HepG2 (cell line): ENCODE measurements around the gene BAHCC1.

Experiments
- CEBPZ ChIP-seq: IDR thresholded peaks from 2 replicates; pipeline ENCODE4 v1.6.1; 2012; ENCODE audit warnings: low read length, improper control_type of control experiment
- ELF1 ChIP-seq: sonication (generic); formaldehyde crosslinking; IDR thresholded peaks from 2 replicates; pipeline ENCODE4 v1.4.0; 2020; ENCODE audit warnings: missing genetic modification reagents
- FOSL2 ChIP-seq: sonication (generic); formaldehyde crosslinking; IDR thresholded peaks from 2 replicates; pipeline ENCODE4 v1.4.0; 2020; ENCODE audit warnings: missing genetic modification reagents
- FOXM1 ChIP-seq: sonication (generic); formaldehyde crosslinking; IDR thresholded peaks from 2 replicates; pipeline ENCODE4 v1.5.0; 2020; ENCODE audit warnings: missing genetic modification reagents
- HOXA7 ChIP-seq: sonication (generic); formaldehyde crosslinking; IDR thresholded peaks from 2 replicates; pipeline ENCODE4 v1.8.1; 2022; ENCODE audit warnings: mild to moderate bottlenecking, missing genetic modification reagents, moderate library complexity
- RFX5 ChIP-seq: IDR thresholded peaks from 2 replicates; pipeline ENCODE4 v1.6.1; 2011; ENCODE audit warnings: low read depth, low read length, improper control_type of control experiment
- TARDBP ChIP-seq: sonication (generic); formaldehyde crosslinking; IDR thresholded peaks from 2 replicates; pipeline ENCODE4 v1.8.0; 2022; ENCODE audit warnings: mild to moderate bottlenecking, missing genetic modification reagents
- ZBTB3 ChIP-seq: sonication (generic); formaldehyde crosslinking; IDR thresholded peaks from 2 replicates; pipeline ENCODE4 v1.4.0; 2020; ENCODE audit warnings: low read depth, mild to moderate bottlenecking, moderate library complexity, missing genetic modification reagents, borderline replicate concordance
- ZBTB4 ChIP-seq: sonication (generic); formaldehyde crosslinking; IDR thresholded peaks from 2 replicates; pipeline ENCODE4 v1.4.0; 2020; ENCODE audit warnings: missing genetic modification reagents, mild to moderate bottlenecking, borderline replicate concordance
- ZNF629 ChIP-seq: sonication (generic); formaldehyde crosslinking; conservative IDR thresholded peaks from 2 replicates; pipeline ENCODE4 v1.5.0; 2020; ENCODE audit warnings: missing genetic modification reagents
- TF ChIP-seq, protein P1 (sequence below): sonication (generic); formaldehyde crosslinking; IDR thresholded peaks from 2 replicates; pipeline ENCODE4 v1.5.0; 2020; ENCODE audit warnings: mild to moderate bottlenecking, missing genetic modification reagents

- TF ChIP-seq, protein P1, sequence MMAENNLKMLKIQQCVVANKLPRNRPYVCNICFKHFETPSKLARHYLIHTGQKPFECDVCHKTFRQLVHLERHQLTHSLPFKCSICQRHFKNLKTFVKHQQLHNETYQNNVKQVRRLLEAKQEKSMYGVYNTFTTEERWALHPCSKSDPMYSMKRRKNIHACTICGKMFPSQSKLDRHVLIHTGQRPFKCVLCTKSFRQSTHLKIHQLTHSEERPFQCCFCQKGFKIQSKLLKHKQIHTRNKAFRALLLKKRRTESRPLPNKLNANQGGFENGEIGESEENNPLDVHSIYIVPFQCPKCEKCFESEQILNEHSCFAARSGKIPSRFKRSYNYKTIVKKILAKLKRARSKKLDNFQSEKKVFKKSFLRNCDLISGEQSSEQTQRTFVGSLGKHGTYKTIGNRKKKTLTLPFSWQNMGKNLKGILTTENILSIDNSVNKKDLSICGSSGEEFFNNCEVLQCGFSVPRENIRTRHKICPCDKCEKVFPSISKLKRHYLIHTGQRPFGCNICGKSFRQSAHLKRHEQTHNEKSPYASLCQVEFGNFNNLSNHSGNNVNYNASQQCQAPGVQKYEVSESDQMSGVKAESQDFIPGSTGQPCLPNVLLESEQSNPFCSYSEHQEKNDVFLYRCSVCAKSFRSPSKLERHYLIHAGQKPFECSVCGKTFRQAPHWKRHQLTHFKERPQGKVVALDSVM (CRISPR knock-in tag), result no peak
- no peak for TF ChIP-seq ELF1
- no peak for TF ChIP-seq ZBTB4 (CRISPR knock-in tag)
- no peak for TF ChIP-seq FOSL2 (CRISPR knock-in tag)
- TF ChIP-seq CEBPZ, result no peak
- TF ChIP-seq TARDBP, result no peak
- TF ChIP-seq HOXA7, result no peak
- TF ChIP-seq FOXM1, result no peak
- TF ChIP-seq ZNF629 (CRISPR knock-in tag), result no peak
- TF ChIP-seq RFX5, result no peak
- TF ChIP-seq ZBTB3 (CRISPR knock-in tag), result no peak
Measured at GRCh38 chr17:81382851-81383250, 12.4 kb upstream of the BAHCC1 start.
